Neuronal stem cell (in vitro differentiated cells): ENCODE results near the gene TP53BP2.
"Not testable (repeated sequence)": the region's sequence is repeated elsewhere in the genome, so short reads cannot be mapped to it uniquely, and the experiment has no call there.

ENCODE experiments used
- DNase-seq: peaks from one replicate; pipeline ENCODE4 v3.0.0-alpha.2; 2013; ENCODE audit warnings: low spot score
- H2AFZ ChIP-seq: one replicate; pipeline ENCODE4 v1.6.1; 2013; ENCODE audit warnings: mild to moderate bottlenecking, low read length, inconsistent platforms
- H2AK5ac ChIP-seq: 2 replicates; pipeline ENCODE4 v1.6.1; 2013; ENCODE audit warnings: low read depth, mild to moderate bottlenecking, inconsistent platforms, low read length, moderate library complexity, mixed read lengths
- H2BK120ac ChIP-seq: 2 replicates; pipeline ENCODE4 v1.6.1; 2013; ENCODE audit warnings: low read depth, mild to moderate bottlenecking, inconsistent platforms, low read length, moderate library complexity, mixed read lengths
- H2BK12ac ChIP-seq: one replicate; pipeline ENCODE4 v1.6.1; 2013; ENCODE audit warnings: low read length, inconsistent platforms
- H2BK15ac ChIP-seq: 2 replicates; pipeline ENCODE4 v1.6.1; 2013; ENCODE audit warnings: mild to moderate bottlenecking, low read length, inconsistent platforms, mixed read lengths
- H2BK5ac ChIP-seq: one replicate; pipeline ENCODE4 v1.6.1; 2013; ENCODE audit warnings: inconsistent platforms, mild to moderate bottlenecking, low read length, moderate library complexity
- H3K14ac ChIP-seq: one replicate; pipeline ENCODE4 v1.6.1; 2013; ENCODE audit warnings: low read length, inconsistent platforms
- H3K18ac ChIP-seq: 2 replicates; pipeline ENCODE4 v1.6.1; 2013; ENCODE audit warnings: low read length, inconsistent platforms
- H3K23ac ChIP-seq: 2 replicates; pipeline ENCODE4 v1.6.1; 2013; ENCODE audit warnings: low read depth, mild to moderate bottlenecking, mixed read lengths, low read length, inconsistent platforms; ENCODE audit not compliant: poor library complexity
- H3K27ac ChIP-seq: replicated peaks from 3 replicates; pipeline ENCODE4 v1.5.1; 2013; ENCODE audit warnings: low read length, inconsistent platforms
- H3K27me3 ChIP-seq, 3 experiments: 2 replicates each; pipeline ENCODE4 v1.6.1; 2013; ENCODE audit warnings: low read length in 3 of 3, mild to moderate bottlenecking in 2 of 3, inconsistent platforms in 1 of 3, low read depth in 1 of 3, mixed read lengths in 1 of 3, moderate library complexity in 1 of 3; ENCODE audit not compliant: control insufficient read depth in 3 of 3, insufficient read depth in 3 of 3
- H3K36me3 ChIP-seq, 2 donors: replicated peaks in 1 of 2; 2 replicates each; pipeline ENCODE4 v1.6.1; 2013; ENCODE audit warnings: low read length in 2 of 2; ENCODE audit not compliant: control insufficient read depth in 2 of 2, insufficient read depth in 2 of 2
- H3K4ac ChIP-seq: 2 replicates; pipeline ENCODE4 v1.6.1; 2013; ENCODE audit warnings: inconsistent platforms, mild to moderate bottlenecking, low read length, moderate library complexity
- H3K4me1 ChIP-seq, 2 donors: 1 replicate in 1 of 2; 2 replicates in 1 of 2; pipeline ENCODE4 v1.6.1; 2013; ENCODE audit warnings: low read length in 2 of 2, low read depth in 1 of 2; ENCODE audit not compliant: control insufficient read depth in 2 of 2, insufficient read depth in 1 of 2
- H3K4me2 ChIP-seq: one replicate; pipeline ENCODE4 v1.6.1; 2013; ENCODE audit warnings: mild to moderate bottlenecking, low read length, inconsistent platforms; ENCODE audit not compliant: insufficient read depth, poor library complexity, severe bottlenecking
- H3K4me3 ChIP-seq, 2 donors: 2 replicates each; pipeline ENCODE4 v1.5.1; 2013; ENCODE audit warnings: low read length in 2 of 2, mild to moderate bottlenecking in 2 of 2, inconsistent platforms in 1 of 2, moderate library complexity in 1 of 2
- H3K79me1 ChIP-seq: one replicate; pipeline ENCODE4 v1.6.1; 2013; ENCODE audit warnings: low read depth, mild to moderate bottlenecking, inconsistent platforms, low read length, moderate library complexity
- H3K9ac ChIP-seq: one replicate; pipeline ENCODE4 v1.6.1; 2013; ENCODE audit warnings: mild to moderate bottlenecking, low read depth, low read length, inconsistent platforms; ENCODE audit not compliant: poor library complexity
- H3K9me3 ChIP-seq, 2 donors: replicated peaks in 1 of 2; 2 replicates each; pipeline versions ENCODE3 to v1.6.1; 2013; ENCODE audit warnings: low read length in 2 of 2, mild to moderate bottlenecking in 2 of 2, inconsistent platforms in 1 of 2, low read depth in 1 of 2, mixed read lengths in 1 of 2, moderate library complexity in 1 of 2; ENCODE audit not compliant: control insufficient read depth in 2 of 2, insufficient read depth in 1 of 2
- H4K8ac ChIP-seq: one replicate; pipeline ENCODE4 v1.6.1; 2013; ENCODE audit warnings: low read depth, mild to moderate bottlenecking, inconsistent platforms, low read length, moderate library complexity
- H4K91ac ChIP-seq: one replicate; pipeline ENCODE4 v1.6.1; 2013; ENCODE audit warnings: low read length, low read depth, mild to moderate bottlenecking, inconsistent platforms; ENCODE audit not compliant: poor library complexity
- WGBS, 2 donors: extraction: QIAGEN DNeasy Blood & Tissue Kit; methylation state at CpG; one replicate each; pipeline ENCODE4 v1.1.7; 2013; ENCODE audit warnings: missing lambda C conversion rate in 2 of 2, mixed read lengths in 1 of 2; ENCODE audit not compliant: insufficient read length in 2 of 2, insufficient replicate concordance in 1 of 2; ENCODE audit errors: extremely low coverage in 2 of 2; 5-methylcytosine and 5-hydroxymethylcytosine counted together

TP53BP2 gene

GRCh38 chr1:223843934-223844786, 1.6 kb downstream of the TP53BP2 start:
- Histone ChIP-seq H3K4me3 (peak overlapping the region; percentile 66 to 100), H4K8ac (no peak overlapping the region), H3K27ac (no peak overlapping the region), H3K14ac (no peak overlapping the region), H3K4ac (no peak overlapping the region), H3K4me2 (peak overlapping the region; percentile 69), H3K27me3 (peaks cover 0 to under 1% (median 0%) of the 10 kb centered on the region in 3 experiments), H2BK5ac (no peak overlapping the region), H3K18ac (no peak overlapping the region), H4K91ac (no peak overlapping the region), H2BK12ac (no peak overlapping the region), H2AFZ (peak overlapping the region; percentile 90), H2BK120ac (no peak overlapping the region), H3K23ac (no peak overlapping the region), H3K36me3 (peaks cover 0 to 12% of the 10 kb centered on the region in 2 donors), H2BK15ac (no peak overlapping the region), H2AK5ac (no peak overlapping the region), H3K9me3 (peaks cover 0 to 11% of the 10 kb centered on the region in 2 donors), H3K9ac (no peak overlapping the region), H3K79me1 (peaks cover 1% of the 10 kb centered on the region), H3K4me1 (peaks cover 1 to 7% of the 10 kb centered on the region in 2 donors)
- no CpG with 5 or more reads among the region's 10 CpGs for WGBS, 2 donors
- no peak for DNase-seq

DNA sequence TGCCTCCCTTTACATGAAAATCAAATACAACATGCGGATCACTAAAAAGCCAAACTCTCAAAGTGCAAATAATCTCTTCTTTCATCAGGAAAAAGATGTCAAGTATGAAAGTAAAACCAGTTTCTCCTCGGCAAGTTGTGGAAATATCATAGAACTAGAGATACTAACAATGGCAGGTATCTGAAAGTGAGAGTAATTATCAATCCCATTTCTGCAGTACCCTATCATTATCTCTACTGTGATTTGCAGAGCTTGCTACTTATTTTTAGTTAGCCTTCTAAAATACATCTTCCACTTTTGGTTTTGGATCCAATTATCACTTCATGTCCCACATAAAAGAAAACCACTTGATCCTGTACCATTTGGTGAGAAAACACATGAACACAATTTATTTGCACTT, 3.0 kb downstream of the TP53BP2 start:
- DNase-seq: no peak
- no peak overlapping the region for H3K23ac ChIP-seq
- no peak overlapping the region for H2BK120ac ChIP-seq
- H2BK5ac ChIP-seq: no peak overlapping the region
- no peak overlapping the region for H3K4ac ChIP-seq
- peaks cover 0 to 13% of the 10 kb centered on the region in 2 donors for H3K36me3 ChIP-seq
- H3K9ac ChIP-seq: no peak overlapping the region
- no peak overlapping the region for H2AFZ ChIP-seq
- no peak overlapping the region for H2BK15ac ChIP-seq
- no peak overlapping the region for H2AK5ac ChIP-seq
- H2BK12ac ChIP-seq: no peak overlapping the region
- peaks cover 1% of the 10 kb centered on the region for H3K79me1 ChIP-seq
- H4K91ac ChIP-seq: no peak overlapping the region
- no peak overlapping the region for H3K4me2 ChIP-seq
- H3K4me1 ChIP-seq: peaks cover 7% of the 10 kb centered on the region in 2 donors
- H3K14ac ChIP-seq: no peak overlapping the region
- no peak overlapping the region for H3K18ac ChIP-seq
- peaks cover 0 to 14% of the 10 kb centered on the region in 2 donors for H3K9me3 ChIP-seq
- H3K4me3 ChIP-seq: no peak overlapping the region
- H4K8ac ChIP-seq: no peak overlapping the region
- no CpG with 5 or more reads among the region's 2 CpGs for WGBS, 2 donors
- H3K27ac ChIP-seq: no peak overlapping the region
- no peaks in the 10 kb centered on the region for H3K27me3 ChIP-seq

DNA sequence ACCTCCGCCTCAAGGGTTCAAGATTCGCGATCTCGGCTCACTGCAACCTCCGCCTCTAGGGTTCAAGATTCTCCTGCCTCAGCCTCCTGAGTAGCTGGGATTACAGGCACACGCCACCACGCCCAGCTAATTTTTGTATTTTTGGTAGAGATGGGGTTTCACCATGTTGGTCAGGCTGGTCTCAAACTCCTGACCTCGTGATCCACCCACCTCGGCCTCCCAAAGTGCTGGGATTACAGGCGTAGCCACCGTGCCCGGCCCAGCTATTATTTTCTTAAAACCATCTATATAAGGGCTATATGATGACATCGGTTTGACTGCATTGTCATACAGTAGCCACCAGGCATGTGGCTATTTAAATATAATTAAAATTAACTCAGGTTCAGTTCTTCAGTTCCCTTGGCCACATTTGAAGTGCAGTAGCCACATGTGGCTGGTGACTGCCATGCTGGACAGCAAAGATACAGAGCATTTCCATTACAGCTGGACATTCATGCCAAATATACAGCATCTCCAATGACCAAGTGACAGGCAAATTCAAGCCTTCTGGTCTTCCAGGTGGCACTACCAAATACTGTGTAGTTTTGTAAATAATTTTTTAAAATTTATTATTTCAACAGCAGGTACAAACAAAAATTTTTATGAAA, 3.6 kb downstream of the TP53BP2 start:
- H3K4me2 ChIP-seq, H3K4me1 ChIP-seq: not testable (repeated sequence)
- WGBS, 2 donors: no CpG with 5 or more reads among the region's 13 CpGs

GRCh38 chr1:223840254-223840653, 5.5 kb downstream of the TP53BP2 start:
- Histone ChIP-seq H3K4me2 (no peak overlapping the region), H4K91ac (no peak overlapping the region), H2BK15ac (no peak overlapping the region), H3K4ac (no peak overlapping the region), H2AK5ac (no peak overlapping the region), H3K27me3 (no peaks in the 10 kb centered on the region), H3K23ac (no peak overlapping the region), H2BK12ac (no peak overlapping the region), H3K18ac (no peak overlapping the region), H2AFZ (no peak overlapping the region), H3K9me3 (peaks cover 0 to 14% of the 10 kb centered on the region in 2 donors), H3K14ac (no peak overlapping the region), H3K36me3 (peaks cover 0 to 13% of the 10 kb centered on the region in 2 donors), H2BK5ac (no peak overlapping the region), H2BK120ac (no peak overlapping the region), H3K27ac (no peak overlapping the region), H3K4me3 (no peak overlapping the region), H3K4me1 (peaks cover 6 to 14% of the 10 kb centered on the region in 2 donors), H3K9ac (no peak overlapping the region), H4K8ac (no peak overlapping the region), H3K79me1 (peaks cover 4% of the 10 kb centered on the region)
- no peak for DNase-seq

More for the DNA sequence above, 3.6 kb downstream of the TP53BP2 start:
- not testable (repeated sequence) for H2AK5ac ChIP-seq, H3K14ac ChIP-seq, H2BK12ac ChIP-seq, H2BK5ac ChIP-seq, H3K18ac ChIP-seq, H4K8ac ChIP-seq, H2BK15ac ChIP-seq, DNase-seq, H3K4me3 ChIP-seq, H4K91ac ChIP-seq, H2BK120ac ChIP-seq, H3K4ac ChIP-seq, H3K23ac ChIP-seq, H3K27ac ChIP-seq, H3K9ac ChIP-seq, H3K27me3 ChIP-seq, H3K79me1 ChIP-seq, H2AFZ ChIP-seq
- peaks cover 0 to 13% of the 10 kb centered on the region in 2 donors for H3K36me3 ChIP-seq
- peaks cover 0 to 14% of the 10 kb centered on the region in 2 donors for H3K9me3 ChIP-seq
